ENCODE results near the gene MLLT3.

The MLLT3 gene

GRCh38 chr9:20562051-20562450, 60.2 kb downstream of the MLLT3 start:
- no peak for DNase-seq (ENCODE audit: low read depth, low spot score)

GRCh38 chr9:20561531-20561930, 60.8 kb downstream of the MLLT3 start:
- no peak for DNase-seq (ENCODE audit: low read depth, low spot score)
- no peak overlapping the region for H3K27ac ChIP-seq

More at GRCh38 chr9:20562051-20562450, 60.2 kb downstream of the MLLT3 start:
- H3K27ac ChIP-seq: no peak overlapping the region

- peak; percentile 54 for DNase-seq (ENCODE audit: low read depth, low spot score)
- H3K27ac ChIP-seq: peak overlapping the region; percentile 96
These were observed 62.9 kb downstream of the MLLT3 start for GRCh38 chr9:20559231-20559890.

GRCh38 chr9:20558566-20559016, 63.7 kb downstream of the MLLT3 start:
- peak; percentile 79 for DNase-seq (ENCODE audit: low read depth, low spot score)
- H3K27ac ChIP-seq: peak overlapping the region; percentile 96

GRCh38 chr9:20557890-20558565, 64.3 kb downstream of the MLLT3 start:
- H3K27ac ChIP-seq: peak overlapping the region; percentile 96
- no peak for DNase-seq (ENCODE audit: low read depth, low spot score)

- H3K27ac ChIP-seq: peak overlapping the region; percentile 96
- no peak for DNase-seq (ENCODE audit: low read depth, low spot score)
These were observed 65.0 kb downstream of the MLLT3 start for GRCh38 chr9:20557285-20557684.

GRCh38 chr9:20553558-20554149, 68.6 kb downstream of the MLLT3 start:
- DNase-seq (ENCODE audit: low read depth, low spot score): no peak
- H3K27ac ChIP-seq: peak overlapping the region; percentile 97

- DNase-seq (ENCODE audit: low read depth, low spot score): no peak
- H3K27ac ChIP-seq: peak overlapping the region; percentile 97
These were observed 69.3 kb downstream of the MLLT3 start for GRCh38 chr9:20552874-20553557.

GRCh38 chr9:20551835-20552234, 70.5 kb downstream of the MLLT3 start:
- peak overlapping the region; percentile 97 for H3K27ac ChIP-seq
- DNase-seq (ENCODE audit: low read depth, low spot score): peak; percentile 61

- H3K27ac ChIP-seq: peak overlapping the region; percentile 97
- DNase-seq (ENCODE audit: low read depth, low spot score): no peak
These were observed 71.1 kb downstream of the MLLT3 start for GRCh38 chr9:20551236-20551635.

GRCh38 chr9:20550326-20550725, 72.0 kb downstream of the MLLT3 start:
- DNase-seq (ENCODE audit: low read depth, low spot score): no peak
- H3K27ac ChIP-seq: peak overlapping the region; percentile 97

- DNase-seq (ENCODE audit: low read depth, low spot score): no peak
- no peak overlapping the region for H3K27ac ChIP-seq
These were observed 73.2 kb downstream of the MLLT3 start for GRCh38 chr9:20549053-20549452.

- no peak for DNase-seq (ENCODE audit: low read depth, low spot score)
- H3K27ac ChIP-seq: no peak overlapping the region
These were observed 77.2 kb downstream of the MLLT3 start for GRCh38 chr9:20545023-20545622.

- no peak for DNase-seq (ENCODE audit: low read depth, low spot score)
- no peak overlapping the region for H3K27ac ChIP-seq
These were observed 82.0 kb downstream of the MLLT3 start for GRCh38 chr9:20540169-20540863.

- no peak overlapping the region for H3K27ac ChIP-seq
These were observed 83.3 kb downstream of the MLLT3 start for GRCh38 chr9:20538956-20539355.

GRCh38 chr9:20538092-20538491, 84.2 kb downstream of the MLLT3 start:
- no peak for DNase-seq (ENCODE audit: low read depth, low spot score)
- H3K27ac ChIP-seq: no peak overlapping the region

More at GRCh38 chr9:20538956-20539355, 83.3 kb downstream of the MLLT3 start:
- DNase-seq (ENCODE audit: low read depth, low spot score): no peak

- no peak overlapping the region for H3K27ac ChIP-seq
- DNase-seq (ENCODE audit: low read depth, low spot score): no peak
These were observed 85.0 kb downstream of the MLLT3 start for GRCh38 chr9:20537294-20537693.

GRCh38 chr9:20532584-20532983, 89.7 kb downstream of the MLLT3 start:
- DNase-seq (ENCODE audit: low read depth, low spot score): no peak
- H3K27ac ChIP-seq: no peak overlapping the region

GRCh38 chr9:20529837-20530236, 92.5 kb downstream of the MLLT3 start:
- no peak overlapping the region for H3K27ac ChIP-seq
- DNase-seq (ENCODE audit: low read depth, low spot score): no peak

GRCh38 chr9:20528253-20528652, 94.0 kb downstream of the MLLT3 start:
- no peak for DNase-seq (ENCODE audit: low read depth, low spot score)
- no peak overlapping the region for H3K27ac ChIP-seq

All from epithelial cell of prostate (primary cell).